H1 (cell line): Measurements from ENCODE around the gene EFHD1. TPM values are rescaled to one million over a fixed set of nuclear protein-coding genes. Genes with fewer than 3 reads are reported as not detected.

ENCODE experiments used
- E2F6 ChIP-seq: IDR thresholded peaks from 2 replicates; pipeline ENCODE4 v1.6.1; 2012; ENCODE audit warnings: inconsistent platforms
- EGR1 ChIP-seq: IDR thresholded peaks from 2 replicates; pipeline ENCODE4 v1.6.1; 2011; ENCODE audit warnings: low read depth, low read length, borderline replicate concordance
- EZH2 ChIP-seq: fragments of 200-600 bp; sonication (generic); IDR thresholded peaks from 2 replicates; pipeline ENCODE4 v1.7.1; 2012; ENCODE audit warnings: low read depth, mild to moderate bottlenecking, moderate library complexity, low read length, inconsistent platforms; ENCODE audit not compliant: severe bottlenecking
- KDM1A ChIP-seq: fragments of 200-600, 300-600 bp; sonication (generic); IDR thresholded peaks from 2 replicates; pipeline ENCODE4 v1.7.1; 2016; ENCODE audit warnings: mild to moderate bottlenecking, low read length, borderline replicate concordance
- TCF12 ChIP-seq: IDR thresholded peaks from 2 replicates; pipeline ENCODE4 v1.6.1; 2011; ENCODE audit warnings: low read depth, mild to moderate bottlenecking, low read length
- ZNF274 ChIP-seq: IDR thresholded peaks from 2 replicates; pipeline ENCODE4 v1.7.0; 2012; ENCODE audit warnings: low read length, borderline replicate concordance; ENCODE audit errors: extremely low read depth
- polyA plus RNA-seq, 7 experiments: library from polyadenylated mRNA; depleted of rRNA in 3 of 7; stranded (reverse) in 5 of 7; unstranded in 2 of 7; fragments of >200 nt in 5 of 7; fragments of 200-250 nt in 2 of 7; gene quantifications; 1 replicate in 5 of 7; 2 replicates in 1 of 7; 4 replicates in 1 of 7; pipeline versions ENCODE4 v1.2.1 to v1.2.3, GENCODE V29; 2011 to 2013; ENCODE audit warnings: missing spikeins in 2 of 7, mixed read lengths in 2 of 7
- total RNA-seq: library from RNA; stranded (reverse); fragmentation: NEBNext Ultra II Directional; extraction: Animal tissue kit (Norgen Biotek cat#: 25700); gene quantifications from 2 replicates; pipeline ENCODE4 v1.2.1, GENCODE V29; 2021

Gene EFHD1
- total and polyA plus RNA-seq, 2 of the 8 experiments (the other 6 are each of a cell fraction or from before 2014, with no cell fraction given) = 3.4 to 4.5 TPM

GRCh38 chr2:232653441-232653840 lies 20.0 kb downstream of the EFHD1 start (continued):
- TF ChIP-seq ZNF274 (no peak), TCF12 (no peak), E2F6 (no peak), KDM1A (no peak), EZH2 (no peak), EGR1 (no peak)
